ENCODE measurements around the gene MEX3A.

DNA sequence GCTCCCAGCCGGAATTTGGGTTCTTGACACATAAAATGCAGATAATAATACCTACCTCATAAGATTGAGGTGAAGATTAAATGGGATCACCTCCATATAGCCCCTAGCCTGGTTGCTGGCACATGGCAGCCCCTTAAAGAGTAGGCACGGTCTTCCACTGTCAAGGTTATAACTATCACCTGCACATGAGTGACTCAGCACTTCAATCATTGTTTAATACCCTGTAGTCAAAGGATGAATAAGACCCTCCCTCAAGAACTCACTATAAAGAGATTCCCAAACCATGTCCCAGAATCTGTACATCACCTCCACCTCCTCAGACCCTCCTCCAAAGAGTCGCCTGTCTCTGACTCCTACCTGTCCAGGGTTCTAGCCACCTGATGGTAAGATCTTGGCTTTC is 25.8 kb upstream of the MEX3A start:
- TF ChIP-seq JUND (IDR thresholded peaks at IDR 0.05) (no peak), CEBPB (IDR thresholded peaks at IDR 0.05; ENCODE audit: low read depth) (no peak), EGR1 (IDR thresholded peaks at IDR 0.05; ENCODE audit: low read depth) (no peak)
- TF ChIP-seq, protein P1, sequence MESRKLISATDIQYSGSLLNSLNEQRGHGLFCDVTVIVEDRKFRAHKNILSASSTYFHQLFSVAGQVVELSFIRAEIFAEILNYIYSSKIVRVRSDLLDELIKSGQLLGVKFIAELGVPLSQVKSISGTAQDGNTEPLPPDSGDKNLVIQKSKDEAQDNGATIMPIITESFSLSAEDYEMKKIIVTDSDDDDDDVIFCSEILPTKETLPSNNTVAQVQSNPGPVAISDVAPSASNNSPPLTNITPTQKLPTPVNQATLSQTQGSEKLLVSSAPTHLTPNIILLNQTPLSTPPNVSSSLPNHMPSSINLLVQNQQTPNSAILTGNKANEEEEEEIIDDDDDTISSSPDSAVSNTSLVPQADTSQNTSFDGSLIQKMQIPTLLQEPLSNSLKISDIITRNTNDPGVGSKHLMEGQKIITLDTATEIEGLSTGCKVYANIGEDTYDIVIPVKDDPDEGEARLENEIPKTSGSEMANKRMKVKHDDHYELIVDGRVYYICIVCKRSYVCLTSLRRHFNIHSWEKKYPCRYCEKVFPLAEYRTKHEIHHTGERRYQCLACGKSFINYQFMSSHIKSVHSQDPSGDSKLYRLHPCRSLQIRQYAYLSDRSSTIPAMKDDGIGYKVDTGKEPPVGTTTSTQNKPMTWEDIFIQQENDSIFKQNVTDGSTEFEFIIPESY (IDR thresholded peaks at IDR 0.05; ENCODE audit: extremely low read depth, insufficient replicate concordance, low read length) = no peak
